Fibroblast of upper back skin (primary cell): ENCODE results near the gene VENTX.

ENCODE experiments used
- DNase-seq: peaks from one replicate; pipeline ENCODE4 v3.0.0-alpha.2; 2013

The VENTX gene

DNA sequence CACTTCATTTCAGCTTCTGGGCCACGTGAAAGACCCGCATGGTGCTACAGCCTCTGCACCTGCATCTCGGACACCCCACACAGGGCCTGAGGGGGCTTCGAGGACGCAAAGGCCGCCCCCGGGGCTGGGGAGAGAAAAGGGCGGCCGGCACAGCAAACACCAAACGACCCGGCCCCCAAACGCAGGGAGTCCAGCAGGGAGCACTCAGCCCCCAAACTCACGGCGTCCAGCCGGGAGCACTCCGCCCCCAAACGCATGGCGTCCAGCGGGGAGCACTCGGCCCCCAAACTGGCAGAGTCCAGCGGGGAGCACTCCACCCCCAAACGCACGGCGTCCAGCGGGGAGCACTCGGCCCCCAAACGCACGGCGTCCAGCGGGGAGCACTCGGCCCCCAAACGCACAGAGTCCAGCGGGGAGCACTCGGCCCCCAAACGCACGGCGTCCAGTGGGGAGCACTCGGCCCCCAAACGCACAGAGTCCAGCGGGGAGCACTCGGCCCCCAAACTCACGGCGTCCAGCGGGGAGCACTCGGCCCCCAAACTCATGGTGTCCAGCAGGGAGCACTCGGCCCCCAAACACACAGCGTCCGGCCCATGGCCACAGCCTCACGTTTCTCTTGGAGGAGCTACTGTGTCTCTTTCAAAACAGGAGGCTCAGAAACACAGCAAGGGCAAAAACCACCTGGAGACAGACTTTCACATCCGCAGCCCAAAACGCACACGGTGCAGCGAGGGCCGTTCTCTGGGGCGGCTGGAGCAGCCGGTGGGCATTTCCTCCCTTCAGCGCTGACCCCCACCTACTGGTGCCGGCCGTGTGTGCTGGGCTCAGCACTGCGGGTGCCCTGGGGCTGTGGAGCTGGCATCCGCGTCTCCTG, 34.6 kb upstream of the VENTX start:
- no peak for DNase-seq

GRCh38 chr10:133203652-133204195, 33.9 kb upstream of the VENTX start:
- no peak for DNase-seq

- no peak for DNase-seq
Measured at GRCh38 chr10:133204226-133205015, 33.2 kb upstream of the VENTX start.

GRCh38 chr10:133205146-133205545, 32.5 kb upstream of the VENTX start:
- DNase-seq = no peak

DNA sequence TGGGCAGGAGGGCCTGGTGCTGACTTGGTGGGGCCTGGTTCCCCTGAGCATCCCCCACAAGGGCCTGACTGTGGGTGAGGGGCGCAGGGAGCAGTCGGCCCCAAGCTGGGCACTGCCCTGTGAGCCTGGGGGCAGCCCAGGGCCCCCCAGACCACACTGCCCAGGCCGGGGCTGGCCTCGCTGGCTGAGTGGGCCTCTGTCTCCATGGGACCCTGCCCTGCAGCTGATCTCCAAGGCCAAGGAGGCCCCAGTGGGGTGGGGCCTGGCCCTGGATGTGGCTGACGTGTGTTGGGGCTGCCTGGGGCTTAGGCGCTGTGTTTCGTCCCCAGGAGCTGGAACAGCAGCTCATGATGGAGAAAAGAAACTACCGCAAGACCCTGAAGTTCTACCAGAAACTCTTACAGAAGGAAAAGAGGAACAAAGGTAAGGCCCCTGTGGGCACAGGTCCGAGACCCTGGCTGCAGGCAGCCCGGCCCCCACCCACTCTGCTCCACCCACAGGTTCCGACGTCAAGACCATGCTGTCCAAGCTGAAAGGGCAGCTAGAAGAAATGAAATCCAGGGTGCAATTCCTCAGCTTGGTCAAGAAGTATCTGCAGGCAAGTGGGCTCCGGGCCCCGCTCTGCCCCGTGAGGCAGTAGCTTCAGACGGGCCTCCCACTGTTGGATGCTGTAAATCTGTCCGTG, 31.2 kb upstream of the VENTX start:
- DNase-seq = no peak

DNA sequence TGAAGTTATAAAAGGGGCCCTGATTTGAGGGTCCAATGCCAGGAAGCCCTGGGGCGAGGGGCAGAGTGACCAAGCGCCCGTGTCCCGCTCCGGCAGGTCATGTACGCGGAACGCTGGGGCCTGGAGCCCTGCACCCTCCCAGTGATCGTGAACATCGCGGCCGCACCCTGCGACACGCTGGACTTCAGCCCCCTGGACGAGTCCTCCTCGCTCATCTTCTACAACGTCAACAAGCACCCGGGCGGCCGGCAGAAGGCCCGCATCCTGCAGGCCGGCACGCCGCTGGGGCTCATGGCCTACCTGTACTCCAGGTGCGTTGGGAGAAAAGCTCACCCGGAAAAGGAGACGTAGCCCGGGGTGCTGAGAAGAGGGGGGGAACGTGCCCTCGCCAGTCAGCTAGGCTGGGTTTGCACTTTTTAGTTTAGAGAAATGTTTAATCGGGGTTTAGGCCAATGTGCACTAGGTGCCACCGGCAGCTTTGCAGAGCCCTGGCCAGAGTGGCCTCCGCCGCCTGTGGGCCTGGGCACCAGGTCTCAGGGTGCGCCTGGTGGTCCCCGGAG, 30.5 kb upstream of the VENTX start:
- DNase-seq = no peak

DNA sequence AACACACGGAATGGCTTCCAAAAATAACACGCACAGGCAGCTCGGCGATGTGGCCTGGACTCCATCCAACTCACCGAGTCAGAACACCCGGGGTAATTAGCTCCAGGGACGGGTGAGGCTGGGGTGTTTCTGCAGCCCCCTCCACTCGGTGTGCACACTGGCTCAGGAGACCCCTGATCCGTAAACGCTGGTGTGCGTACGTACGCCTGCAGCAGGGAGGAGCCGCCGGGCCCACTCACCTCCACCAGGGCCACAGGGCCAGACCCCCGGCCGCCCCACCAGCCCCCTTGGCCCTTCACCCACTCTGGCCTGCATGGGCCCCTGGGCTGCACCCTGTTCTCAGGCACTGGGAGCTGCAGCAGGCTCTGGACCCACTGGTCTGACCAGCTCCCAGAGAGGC, 30.0 kb upstream of the VENTX start:
- DNase-seq = no peak

DNA sequence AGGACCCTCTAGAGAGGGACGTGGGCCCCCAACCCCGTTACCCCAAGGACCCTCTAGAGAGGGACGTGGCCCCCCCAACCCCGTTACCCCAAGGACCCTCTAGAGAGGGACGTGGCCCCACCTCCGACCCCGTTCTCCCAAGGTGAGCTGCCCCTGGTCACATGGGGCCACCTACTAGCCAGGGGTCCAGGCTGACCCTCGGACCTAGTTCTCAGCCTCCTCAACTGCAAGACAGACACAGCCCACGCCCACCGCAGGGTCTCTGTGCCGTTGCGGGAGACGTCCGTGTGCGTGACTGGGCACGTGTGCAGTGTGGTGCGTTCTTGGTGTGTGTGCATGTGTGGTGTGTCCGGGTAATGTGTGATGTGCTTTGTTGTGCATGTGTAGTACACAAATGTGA, 29.2 kb upstream of the VENTX start:
- DNase-seq = no peak

DNA sequence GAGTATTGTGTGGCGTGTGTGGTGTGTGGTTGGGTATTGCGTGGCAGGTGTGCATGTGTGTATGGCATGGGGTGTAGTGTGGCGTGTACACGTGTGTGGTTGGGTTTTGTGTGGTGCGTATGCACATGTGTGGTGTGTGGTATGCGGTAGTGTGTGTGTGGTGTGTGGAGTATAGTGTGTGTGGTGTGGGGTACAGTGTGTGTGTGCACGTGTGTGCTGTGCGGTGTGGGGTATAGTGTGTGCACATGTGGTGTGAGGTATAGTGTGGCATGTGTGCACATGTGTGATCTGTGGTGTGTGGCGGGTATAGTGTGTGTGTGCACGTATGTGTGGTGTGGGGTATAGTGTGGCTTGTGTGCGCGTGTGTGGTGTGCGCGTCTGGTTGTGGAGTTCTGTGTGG, 28.5 kb upstream of the VENTX start:
- DNase-seq = no peak

DNA sequence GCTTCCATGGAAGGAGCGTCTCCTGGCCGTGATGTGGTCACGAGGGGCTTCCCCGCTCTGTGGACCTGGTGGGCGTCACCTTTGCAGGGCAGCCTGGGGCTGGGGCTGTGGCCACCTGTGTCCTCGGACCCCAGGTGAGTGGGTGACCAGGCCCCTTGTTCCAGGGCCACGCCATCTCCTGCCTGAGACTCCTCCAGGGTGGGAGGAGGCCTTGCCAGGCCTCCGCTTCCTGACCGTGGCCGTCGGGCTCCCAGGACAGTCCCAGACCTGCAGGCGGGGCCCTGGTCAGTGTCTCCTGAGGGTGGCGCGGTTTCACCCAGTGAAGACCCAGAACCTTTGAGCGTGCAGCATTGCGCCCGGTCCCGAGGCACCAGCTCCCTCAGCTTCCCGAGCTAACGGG, 28.0 kb upstream of the VENTX start:
- DNase-seq = no peak

DNA sequence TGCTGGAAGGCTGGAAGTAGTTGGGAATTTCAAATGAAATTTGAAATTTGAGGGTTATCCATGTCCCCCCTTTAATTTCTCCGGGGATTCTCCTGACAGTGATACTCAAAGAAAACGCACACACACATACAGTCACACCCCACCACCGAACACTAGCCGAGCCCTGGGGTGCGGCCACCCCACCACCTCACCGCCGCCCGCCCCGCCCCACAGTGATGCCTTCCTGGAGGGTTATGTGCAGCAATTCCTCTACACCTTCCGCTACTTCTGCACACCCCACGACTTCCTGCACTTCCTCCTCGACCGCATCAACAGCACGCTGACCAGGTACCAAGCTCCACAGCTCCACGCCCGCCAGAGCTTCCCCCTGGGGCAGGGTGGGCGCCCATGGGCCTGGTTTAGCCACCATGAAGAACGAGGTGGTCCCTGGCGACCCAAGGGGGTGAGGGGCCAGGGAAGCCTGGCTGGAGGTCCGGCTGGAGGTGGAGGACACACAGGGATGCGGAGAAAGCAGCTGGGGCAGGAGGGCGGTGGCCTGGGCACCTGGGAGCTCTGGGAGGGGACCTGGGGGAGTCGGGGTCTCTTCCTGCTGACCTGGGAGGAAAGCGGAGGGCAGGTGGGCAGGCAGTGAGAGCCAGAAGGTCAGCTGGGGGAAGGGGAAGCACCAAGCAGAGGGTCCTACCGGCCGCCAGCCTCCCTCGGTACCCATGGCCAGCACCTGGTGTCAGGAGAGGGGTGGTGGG, 27.1 kb upstream of the VENTX start:
- no peak for DNase-seq

GRCh38 chr10:133211141-133211830, 26.4 kb upstream of the VENTX start:
- DNase-seq = no peak

- DNase-seq = no peak
Measured at GRCh38 chr10:133211959-133212852, 25.4 kb upstream of the VENTX start.

GRCh38 chr10:133212853-133213494, 24.7 kb upstream of the VENTX start:
- no peak for DNase-seq

DNA sequence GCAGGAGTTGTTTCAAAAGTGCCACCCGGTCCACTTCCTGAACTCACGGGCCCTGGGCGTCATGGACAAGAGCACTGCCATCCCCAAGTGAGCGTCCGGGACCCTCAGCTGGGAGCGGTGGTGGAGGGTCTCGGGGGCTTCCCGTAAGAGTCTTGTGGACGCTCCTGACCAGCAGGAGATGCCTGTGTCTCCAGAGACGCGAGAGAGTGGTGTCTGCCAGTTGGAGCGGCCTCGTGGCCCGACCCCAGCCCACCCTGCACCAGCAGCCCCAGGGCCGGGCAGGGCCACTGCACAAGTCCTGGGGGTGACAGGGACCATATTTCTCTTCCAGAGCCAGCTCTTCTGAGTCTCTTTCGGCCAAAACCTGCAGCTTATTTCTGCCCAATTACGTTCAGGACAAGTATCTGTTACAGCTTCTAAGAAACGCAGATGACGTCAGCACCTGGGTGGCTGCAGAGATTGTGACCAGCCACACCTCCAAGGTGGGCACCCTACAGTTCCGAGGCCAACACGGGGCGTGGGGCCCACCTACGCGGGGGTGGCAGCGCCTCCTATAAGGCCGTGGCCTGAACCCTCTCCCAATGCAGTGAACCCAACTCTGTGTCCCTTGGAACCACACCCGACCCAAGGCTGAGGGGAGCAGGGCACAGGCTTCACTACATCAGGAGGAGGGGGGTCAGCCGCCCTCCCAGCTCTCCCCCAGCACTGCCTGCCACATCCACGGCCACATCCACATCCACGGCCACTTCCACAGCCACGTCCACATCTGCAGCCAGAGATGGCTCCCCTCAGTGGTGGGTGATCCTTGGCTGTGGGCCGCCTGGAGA, 23.8 kb upstream of the VENTX start:
- no peak for DNase-seq

DNA sequence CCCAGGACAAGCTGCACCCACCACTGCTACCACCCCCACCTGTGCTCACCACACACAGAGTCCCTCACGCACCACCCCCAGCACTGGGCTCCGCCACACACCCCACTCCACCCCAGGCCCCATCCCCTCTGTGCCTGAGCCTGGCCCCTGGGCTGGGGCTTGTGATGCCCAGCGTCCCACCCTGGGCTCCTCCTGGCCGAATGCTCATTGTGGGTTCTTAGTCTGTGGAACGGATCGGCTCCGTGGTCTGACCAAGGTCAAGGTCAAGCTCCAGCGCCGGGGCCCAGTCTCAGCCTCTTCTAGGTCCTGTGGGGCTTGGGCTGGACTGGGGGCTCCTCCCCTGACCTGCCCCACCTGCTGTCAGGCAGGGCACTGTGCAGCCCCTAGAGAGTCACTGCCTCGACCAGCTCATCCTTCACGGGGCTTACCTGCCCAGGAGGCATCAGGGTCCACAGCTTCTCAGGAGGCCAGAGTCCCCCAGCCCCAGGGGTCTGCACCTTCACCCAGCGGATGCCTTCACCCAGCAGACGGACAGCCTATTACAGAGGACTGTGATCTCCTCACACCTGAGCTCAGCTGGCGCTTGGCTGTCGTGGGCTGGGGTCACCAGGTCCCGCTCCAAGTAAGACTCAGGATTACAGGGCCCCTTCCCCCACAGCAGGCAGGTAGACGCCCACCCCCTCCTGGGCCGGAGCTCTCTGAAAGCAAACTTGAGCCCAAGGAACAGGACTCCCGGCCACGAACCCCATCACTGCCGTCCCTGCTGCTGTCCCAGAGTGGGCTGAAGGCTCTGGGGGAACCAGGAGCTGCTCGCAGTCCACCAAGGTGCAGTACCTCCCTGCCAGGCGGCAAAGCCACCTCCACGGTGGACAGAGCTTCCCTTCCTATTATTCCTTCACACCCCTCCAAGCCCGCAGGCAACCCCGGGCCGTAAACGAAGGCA, 22.9 kb upstream of the VENTX start:
- DNase-seq = no peak

DNA sequence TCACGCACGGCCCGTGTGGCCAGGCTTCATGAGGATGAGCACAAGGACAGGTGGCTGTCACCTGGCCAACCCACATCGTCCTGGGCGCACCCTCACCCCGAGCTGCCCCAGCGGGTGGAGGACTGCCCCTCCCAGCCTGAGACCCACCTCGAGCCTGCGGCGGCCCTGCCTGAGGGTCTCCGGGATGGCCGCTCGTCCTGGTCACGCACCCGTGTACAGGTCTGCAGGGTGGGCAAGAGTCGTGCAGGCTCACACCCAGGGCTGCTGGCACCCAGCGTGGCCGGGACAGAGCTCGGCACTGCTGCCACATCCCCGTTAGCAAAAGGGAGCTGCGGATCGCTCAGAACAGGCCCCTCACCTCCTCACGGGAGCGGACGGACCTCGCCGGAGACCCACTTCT, 22.1 kb upstream of the VENTX start:
- no peak for DNase-seq

DNA sequence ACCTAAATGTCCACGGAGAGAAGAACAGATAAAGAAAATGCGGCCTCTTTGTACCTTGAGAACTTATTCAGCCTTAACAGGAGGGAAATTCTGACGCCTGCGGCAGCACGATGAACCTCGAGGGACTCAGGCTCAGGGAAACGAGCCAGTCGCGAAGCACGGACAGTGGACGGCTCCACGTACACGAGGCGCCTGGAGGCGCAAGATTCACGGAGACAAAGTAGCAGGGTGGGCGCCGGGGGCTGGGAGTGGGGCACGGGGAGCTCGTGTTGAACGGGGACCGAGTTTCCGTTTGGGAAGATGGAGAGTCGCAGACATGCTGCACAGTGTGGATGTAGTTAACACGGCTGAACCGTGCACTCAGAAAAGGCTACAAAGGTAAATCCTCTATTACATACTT, 20.9 kb upstream of the VENTX start:
- DNase-seq = no peak
